Keratinocyte (primary cell): Measurements from ENCODE around the gene DFFB. TPM values are rescaled to one million over a fixed set of nuclear protein-coding genes. Genes with fewer than 3 reads are reported as not detected.
"Not testable (repeated sequence)": the region's sequence is repeated elsewhere in the genome, so short reads cannot be mapped to it uniquely, and the experiment has no call there.

Source experiments
- DNase-seq: peaks from one replicate; pipeline ENCODE4 v3.0.0-alpha.2; 2011; ENCODE audit warnings: low read depth, missing footprints, low spot score
- FAIRE-seq: peaks from 2 replicates; lab custom pipeline; 2011; peaks lifted over from hg19 to GRCh38; lab: Jason Lieb, UNC
- H2AFZ ChIP-seq: 2 replicates; pipeline ENCODE4 v1.6.0; 2012; ENCODE audit warnings: low read length, control low read depth, inconsistent platforms; ENCODE audit not compliant: control insufficient read depth
- H3K27ac ChIP-seq: 2 replicates; pipeline ENCODE4 v1.5.1; 2011; ENCODE audit warnings: low read length; ENCODE audit not compliant: control insufficient read depth, insufficient read depth
- H3K27me3 ChIP-seq: 3 replicates; pipeline ENCODE4 v1.6.0; 2011; ENCODE audit warnings: low read length; ENCODE audit not compliant: control insufficient read depth, insufficient read depth; ENCODE audit errors: extremely low read depth
- H3K36me3 ChIP-seq, 2 experiments: 2 replicates in 1 of 2; 3 replicates in 1 of 2; pipeline ENCODE4 v1.5.1; 2011; ENCODE audit warnings: low read length in 2 of 2, mild to moderate bottlenecking in 1 of 2; ENCODE audit not compliant: control insufficient read depth in 2 of 2, insufficient read depth in 2 of 2; ENCODE audit errors: extremely low read depth in 1 of 2
- H3K4me1 ChIP-seq: 3 replicates; pipeline ENCODE4 v1.5.1; 2011; ENCODE audit warnings: low read length; ENCODE audit not compliant: control insufficient read depth, insufficient read depth; ENCODE audit errors: extremely low read depth
- H3K4me2 ChIP-seq: 3 replicates; pipeline ENCODE4 v1.6.0; 2011; ENCODE audit warnings: low read depth, low read length; ENCODE audit not compliant: control insufficient read depth, insufficient read depth; ENCODE audit errors: extremely low read depth
- H3K4me3 ChIP-seq, 3 experiments: fragments of 200-600 bp in 1 of 3; sonication (generic) in 1 of 3; 2 replicates in 2 of 3; 3 replicates in 1 of 3; pipeline ENCODE4 v1.5.1; 2011 to 2016; ENCODE audit warnings: low read length in 3 of 3, mild to moderate bottlenecking in 3 of 3, control low read depth in 2 of 3, inconsistent platforms in 1 of 3, low read depth in 1 of 3, mixed read lengths in 1 of 3, mixed run types in 1 of 3, moderate library complexity in 1 of 3; ENCODE audit not compliant: control insufficient read depth in 2 of 3, insufficient read depth in 2 of 3; ENCODE audit errors: extremely low read depth in 1 of 3
- H3K79me2 ChIP-seq: 2 replicates; pipeline ENCODE4 v1.6.0; 2012; ENCODE audit warnings: low read length; ENCODE audit not compliant: control insufficient read depth, insufficient read depth
- H3K9ac ChIP-seq: 3 replicates; pipeline ENCODE4 v1.6.0; 2011; ENCODE audit warnings: low read length; ENCODE audit not compliant: control insufficient read depth, insufficient read depth; ENCODE audit errors: extremely low read depth
- H3K9me1 ChIP-seq: 3 replicates; pipeline ENCODE4 v1.6.0; 2011; ENCODE audit warnings: low read length; ENCODE audit not compliant: control insufficient read depth, insufficient read depth; ENCODE audit errors: extremely low read depth
- H3K9me3 ChIP-seq: 2 replicates; pipeline ENCODE4 v1.5.1; 2012; ENCODE audit warnings: low read depth, low read length; ENCODE audit not compliant: control insufficient read depth
- H4K20me1 ChIP-seq: 3 replicates; pipeline ENCODE4 v1.6.0; 2011; ENCODE audit warnings: low read length; ENCODE audit not compliant: control insufficient read depth, insufficient read depth; ENCODE audit errors: extremely low read depth
- EZH2 ChIP-seq: IDR thresholded peaks from one replicate; pipeline ENCODE4 v1.6.1; 2012; ENCODE audit warnings: inconsistent platforms, mild to moderate bottlenecking, low read length, moderate library complexity
- dilution Hi-C: fragments of 300-500 bp; cut with MboI; formaldehyde crosslinking; loops from one replicate; pipeline ENCODE4 v1.7.0; 2020; ENCODE audit warnings: low sequenced_read_pairs; ENCODE audit not compliant: extremely low pct_ligation_motif_present
- polyA plus RNA-seq, 5 experiments: library from polyadenylated mRNA; depleted of rRNA in 3 of 5; stranded (reverse) in 3 of 5; stranded (forward) in 1 of 5; unstranded in 1 of 5; fragments of >200 nt; gene quantifications; 1 replicate in 1 of 5; 2 replicates in 3 of 5; 3 replicates in 1 of 5; pipeline versions ENCODE4 v1.2.1 to v1.2.3, GENCODE V29; 2011 to 2012; ENCODE audit warnings: missing spikeins in 2 of 5, low read depth in 1 of 5, low replicate concordance in 1 of 5
- TF ChIP-seq, protein P1 (sequence below), 3 experiments: IDR thresholded peaks in 1 of 3; conservative IDR thresholded peaks in 1 of 3; optimal IDR thresholded peaks in 1 of 3; 2 replicates in 2 of 3; 3 replicates in 1 of 3; pipeline versions ENCODE3 to v1.5.1; 2011; ENCODE audit warnings: low read length in 3 of 3, mild to moderate bottlenecking in 3 of 3, moderate library complexity in 2 of 3, control low read depth in 1 of 3, inconsistent platforms in 1 of 3; ENCODE audit not compliant: insufficient read depth in 2 of 3; ENCODE audit errors: extremely low read depth in 1 of 3

Gene DFFB
- polyA plus RNA-seq, 1 donor (not counting 4 experiments of a cell fraction or from before 2014, with no cell fraction given) = 5.2 TPM

DNA sequence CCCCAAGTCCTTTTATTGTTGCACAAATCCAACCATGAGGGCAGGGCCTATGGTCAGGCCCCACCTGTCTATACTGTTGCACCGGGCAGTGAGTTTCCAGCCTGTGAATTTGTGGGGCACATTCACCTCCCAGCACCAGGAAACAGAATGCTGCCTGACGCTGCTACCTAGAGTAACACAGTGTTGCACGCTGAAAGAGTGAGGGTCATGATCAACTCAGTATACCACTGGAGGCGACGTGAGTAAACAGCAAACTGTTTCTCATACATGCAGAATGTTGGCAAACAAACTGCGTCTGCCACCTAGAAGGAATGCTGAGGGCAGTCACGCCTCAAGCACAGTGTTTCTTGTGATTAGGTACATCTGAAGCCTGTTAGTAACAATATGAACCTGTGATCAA is 47.6 kb upstream of the DFFB start:
- no peak overlapping the region for H3K27ac ChIP-seq
- DNase-seq (no peak), FAIRE-seq (no peak)
- H3K79me2 ChIP-seq = no peaks in the 10 kb centered on the region
- H3K4me2 ChIP-seq = no peak overlapping the region
- no peaks in the 10 kb centered on the region for H3K4me1 ChIP-seq
- no peaks in the 10 kb centered on the region for H3K27me3 ChIP-seq
- no peaks in the 10 kb centered on the region for H3K9me3 ChIP-seq
- dilution Hi-C loops = no loop called here
- H4K20me1 ChIP-seq = no peaks in the 10 kb centered on the region
- no peak for TF ChIP-seq EZH2
- TF ChIP-seq, protein P1, sequence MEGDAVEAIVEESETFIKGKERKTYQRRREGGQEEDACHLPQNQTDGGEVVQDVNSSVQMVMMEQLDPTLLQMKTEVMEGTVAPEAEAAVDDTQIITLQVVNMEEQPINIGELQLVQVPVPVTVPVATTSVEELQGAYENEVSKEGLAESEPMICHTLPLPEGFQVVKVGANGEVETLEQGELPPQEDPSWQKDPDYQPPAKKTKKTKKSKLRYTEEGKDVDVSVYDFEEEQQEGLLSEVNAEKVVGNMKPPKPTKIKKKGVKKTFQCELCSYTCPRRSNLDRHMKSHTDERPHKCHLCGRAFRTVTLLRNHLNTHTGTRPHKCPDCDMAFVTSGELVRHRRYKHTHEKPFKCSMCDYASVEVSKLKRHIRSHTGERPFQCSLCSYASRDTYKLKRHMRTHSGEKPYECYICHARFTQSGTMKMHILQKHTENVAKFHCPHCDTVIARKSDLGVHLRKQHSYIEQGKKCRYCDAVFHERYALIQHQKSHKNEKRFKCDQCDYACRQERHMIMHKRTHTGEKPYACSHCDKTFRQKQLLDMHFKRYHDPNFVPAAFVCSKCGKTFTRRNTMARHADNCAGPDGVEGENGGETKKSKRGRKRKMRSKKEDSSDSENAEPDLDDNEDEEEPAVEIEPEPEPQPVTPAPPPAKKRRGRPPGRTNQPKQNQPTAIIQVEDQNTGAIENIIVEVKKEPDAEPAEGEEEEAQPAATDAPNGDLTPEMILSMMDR (optimal IDR thresholded peaks at IDR 0.05 in 1 of 3, IDR thresholded peaks at IDR 0.05 in 1 of 3, conservative IDR thresholded peaks at IDR 0.05 in 1 of 3; ENCODE audit: extremely low read depth in 1 of 3, insufficient read depth in 2 of 3, low read length in 3 of 3) = no peak
- peaks cover 0 to 2% of the 10 kb centered on the region in 2 experiments for H3K36me3 ChIP-seq
- no peak overlapping the region for H2AFZ ChIP-seq
- no peak overlapping the region for H3K4me3 ChIP-seq
- H3K9ac ChIP-seq = no peak overlapping the region
- H3K9me1 ChIP-seq = no peaks in the 10 kb centered on the region

DNA sequence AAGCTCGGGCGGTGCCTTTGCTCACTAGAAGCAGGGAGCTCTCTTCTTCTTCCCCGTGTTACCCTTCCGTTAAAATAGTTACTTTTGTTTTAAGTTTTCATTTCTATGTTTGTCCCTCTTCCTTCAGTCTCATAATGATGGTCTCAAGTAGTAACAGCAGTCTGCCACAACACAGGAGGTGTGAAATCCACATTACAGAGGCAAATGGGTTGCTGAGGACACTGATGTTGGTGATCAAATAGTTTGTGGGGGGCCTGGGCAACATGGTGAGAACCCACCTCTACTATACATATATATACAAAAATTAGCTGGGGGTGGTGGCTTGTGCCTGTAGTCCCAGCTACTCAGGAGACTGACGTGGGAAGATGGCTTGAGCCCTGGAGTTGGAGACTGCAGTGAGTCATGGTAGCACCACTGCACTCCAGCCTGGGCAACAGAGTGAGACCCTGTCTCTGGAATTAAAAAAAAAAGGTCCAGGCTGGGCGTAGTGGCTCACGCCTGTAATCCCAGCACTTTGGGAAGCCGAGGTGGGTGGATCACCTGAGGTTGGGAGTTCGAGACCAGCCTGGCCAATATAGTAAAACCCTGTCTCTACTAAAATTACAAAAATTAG is 47.0 kb upstream of the DFFB start:
- H3K9ac ChIP-seq, DNase-seq, H3K9me1 ChIP-seq, H2AFZ ChIP-seq, H3K4me3 ChIP-seq, H3K27me3 ChIP-seq, H3K27ac ChIP-seq, H3K79me2 ChIP-seq, dilution Hi-C loops, H3K36me3 ChIP-seq, H3K4me2 ChIP-seq, FAIRE-seq, H3K9me3 ChIP-seq, H4K20me1 ChIP-seq, H3K4me1 ChIP-seq: not testable (repeated sequence)

DNA sequence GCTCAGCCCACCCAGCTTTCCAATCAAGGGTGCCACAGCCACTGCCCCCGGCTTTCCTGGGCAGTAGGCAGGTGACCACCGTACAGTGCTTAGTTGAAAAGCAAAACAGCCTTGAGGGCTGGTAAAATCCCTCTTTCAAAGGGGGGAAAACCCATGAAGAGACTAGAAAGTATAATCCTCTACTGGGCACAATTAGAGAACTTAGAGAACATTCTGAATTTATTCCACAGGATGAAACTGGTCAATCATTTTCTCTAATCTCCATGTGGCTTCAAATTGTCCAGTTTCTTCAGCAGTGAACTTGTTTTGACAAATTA is 45.7 kb upstream of the DFFB start:
- H3K4me3 ChIP-seq = no peak overlapping the region
- no peak overlapping the region for H3K27ac ChIP-seq
- no peaks in the 10 kb centered on the region for H3K9me1 ChIP-seq
- no peaks in the 10 kb centered on the region for H3K27me3 ChIP-seq
- no peak for DNase-seq
- TF ChIP-seq, protein P1 (optimal IDR thresholded peaks at IDR 0.05 in 1 of 3, IDR thresholded peaks at IDR 0.05 in 1 of 3, conservative IDR thresholded peaks at IDR 0.05 in 1 of 3; ENCODE audit: extremely low read depth in 1 of 3, insufficient read depth in 2 of 3, low read length in 3 of 3) = no peak
- no peak for TF ChIP-seq EZH2
- FAIRE-seq = no peak
- H3K4me2 ChIP-seq = no peak overlapping the region
- dilution Hi-C loops = no loop called here
- H2AFZ ChIP-seq = no peak overlapping the region
- no peaks in the 10 kb centered on the region for H3K9me3 ChIP-seq
- H3K9ac ChIP-seq = no peak overlapping the region
- no peaks in the 10 kb centered on the region for H3K4me1 ChIP-seq
- no peaks in the 10 kb centered on the region for H4K20me1 ChIP-seq
- peaks cover 0 to 4% of the 10 kb centered on the region in 2 experiments for H3K36me3 ChIP-seq
- no peaks in the 10 kb centered on the region for H3K79me2 ChIP-seq
